ENCODE results near the gene OVAAL.

GRCh38 chr1:180615493-180616290 is 56.9 kb downstream of the OVAAL start:
- TF ChIP-seq CTCF (IDR thresholded peaks at IDR 0.05) (no peak), POLR2A (IDR thresholded peaks at IDR 0.05) (no peak)

Measured in lower leg skin (tissue), 3 donors.